Lower leg skin (tissue), 4 donors: ENCODE data around the gene YAE1. TPM values are rescaled to one million over a fixed set of nuclear protein-coding genes. Genes with fewer than 3 reads are reported as not detected.

Experiments used
- DNase-seq, 2 donors: peaks; one replicate each; pipeline ENCODE4 v3.0.0-alpha.2; 2019; ENCODE audit warnings: low spot score in 2 of 2
- H3K4me3 ChIP-seq: fragments of 200-600 bp; sonication (generic); 2 replicates; pipeline ENCODE4 v1.5.1; 2017; ENCODE audit warnings: mild to moderate bottlenecking, low read depth; ENCODE audit not compliant: poor library complexity, severe bottlenecking
- POLR2A ChIP-seq, 2 donors: fragments of 450-650 bp; IDR thresholded peaks; one replicate each; pipeline ENCODE4 v1.6.1; 2016 to 2017; ENCODE audit warnings: antibody characterized with exemption in 2 of 2, mild to moderate bottlenecking in 1 of 2, moderate library complexity in 1 of 2
- WGBS, 2 donors: methylation state at CpG; one replicate each; pipeline ENCODE4 v1.1.5; 2018; 5-methylcytosine and 5-hydroxymethylcytosine counted together
- intact Hi-C: fragments of 100-400 bp; cut with DNase I; formaldehyde crosslinking; loops from one replicate; pipeline ENCODE4 v1.15.0; 2023; ENCODE audit warnings: low total_unique reads
- total RNA-seq, 4 donors: library from RNA; depleted of rRNA; stranded (reverse); fragments of >200 nt; gene quantifications; one replicate each; pipeline ENCODE4 v1.1.0, GENCODE V29; 2016
- TF ChIP-seq, protein P1 (sequence below), 3 donors: fragments of 450-650 bp; IDR thresholded peaks; one replicate each; pipeline ENCODE4 v1.5.1; 2016; ENCODE audit warnings: antibody characterized with exemption in 3 of 3, mild to moderate bottlenecking in 3 of 3, moderate library complexity in 2 of 3

The YAE1 gene
- total RNA-seq, 4 donors from 2014 or later, result 13.2 to 18.4 (median 14.4) TPM

DNA sequence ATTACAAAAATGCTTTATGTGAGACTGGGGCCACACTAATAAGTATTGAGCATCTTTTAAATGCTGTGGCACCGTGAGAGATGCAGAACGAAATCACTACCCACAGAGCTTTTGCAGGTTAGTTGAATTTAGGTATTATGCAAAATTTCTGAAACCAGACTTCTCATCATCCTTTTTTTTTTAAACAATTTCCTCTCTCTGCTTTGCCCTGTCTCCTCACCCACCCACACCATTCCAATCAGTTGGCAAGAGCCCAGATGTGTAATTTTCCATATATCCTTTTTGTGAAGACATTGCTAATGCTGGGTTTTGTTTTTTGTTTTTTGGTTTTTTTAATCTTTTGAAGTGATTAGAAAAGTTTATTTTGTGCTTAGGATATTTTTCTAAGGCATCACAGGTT lies 1.1 kb downstream of the YAE1 start:
- no peak for DNase-seq
- no peak for TF ChIP-seq POLR2A (IDR thresholded peaks at IDR 0.05)
- TF ChIP-seq, protein P1, sequence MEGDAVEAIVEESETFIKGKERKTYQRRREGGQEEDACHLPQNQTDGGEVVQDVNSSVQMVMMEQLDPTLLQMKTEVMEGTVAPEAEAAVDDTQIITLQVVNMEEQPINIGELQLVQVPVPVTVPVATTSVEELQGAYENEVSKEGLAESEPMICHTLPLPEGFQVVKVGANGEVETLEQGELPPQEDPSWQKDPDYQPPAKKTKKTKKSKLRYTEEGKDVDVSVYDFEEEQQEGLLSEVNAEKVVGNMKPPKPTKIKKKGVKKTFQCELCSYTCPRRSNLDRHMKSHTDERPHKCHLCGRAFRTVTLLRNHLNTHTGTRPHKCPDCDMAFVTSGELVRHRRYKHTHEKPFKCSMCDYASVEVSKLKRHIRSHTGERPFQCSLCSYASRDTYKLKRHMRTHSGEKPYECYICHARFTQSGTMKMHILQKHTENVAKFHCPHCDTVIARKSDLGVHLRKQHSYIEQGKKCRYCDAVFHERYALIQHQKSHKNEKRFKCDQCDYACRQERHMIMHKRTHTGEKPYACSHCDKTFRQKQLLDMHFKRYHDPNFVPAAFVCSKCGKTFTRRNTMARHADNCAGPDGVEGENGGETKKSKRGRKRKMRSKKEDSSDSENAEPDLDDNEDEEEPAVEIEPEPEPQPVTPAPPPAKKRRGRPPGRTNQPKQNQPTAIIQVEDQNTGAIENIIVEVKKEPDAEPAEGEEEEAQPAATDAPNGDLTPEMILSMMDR (IDR thresholded peaks at IDR 0.05), result no peak
- H3K4me3 ChIP-seq, result no peak overlapping the region
- intact Hi-C loops, result no loop called here
- WGBS, 2 donors, result 60 to 61% methylated on average over 2 of the region's 2 CpGs

DNA sequence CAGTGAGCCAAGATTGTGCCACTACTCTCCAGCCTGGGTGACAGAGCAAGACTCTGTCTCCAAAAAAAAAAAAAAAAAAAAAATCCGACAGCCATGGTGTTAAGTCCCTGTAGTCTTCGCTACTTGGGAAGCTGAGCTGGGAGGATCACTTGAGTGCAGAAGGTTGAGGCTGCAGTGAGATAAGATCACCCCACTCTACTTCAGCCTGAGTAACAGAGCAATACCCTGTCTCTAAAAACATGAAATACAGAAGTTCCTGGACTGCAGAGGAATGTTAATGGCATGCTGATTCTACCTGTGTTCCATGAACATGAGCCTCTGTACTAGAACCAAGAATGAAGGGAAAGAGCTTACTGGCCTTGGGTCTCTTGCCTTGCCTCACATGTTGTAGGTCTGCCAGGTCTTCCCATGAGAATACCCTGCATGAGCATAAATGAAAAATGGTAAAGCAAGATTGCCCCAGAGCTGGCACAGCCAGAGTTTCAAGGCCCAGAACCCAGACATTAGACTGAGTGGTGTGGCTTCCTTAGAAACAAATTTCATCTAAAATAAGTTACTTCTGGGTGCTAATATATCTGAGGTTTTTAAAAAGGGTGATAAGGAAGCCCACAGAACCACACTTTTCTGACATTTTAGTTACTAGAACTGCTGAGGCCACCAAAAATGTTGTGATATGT lies 8.6 kb downstream of the YAE1 start:
- no peak overlapping the region for H3K4me3 ChIP-seq
- intact Hi-C loops, result loop anchor here (5.0 kb wide), 1 partner anchor 177 kb away; no protein-coding TSS in a partner anchor
- 92 to 100% methylated on average over 2 of the region's 2 CpGs for WGBS, 2 donors
- DNase-seq, result no peak
- TF ChIP-seq, protein P1 (IDR thresholded peaks at IDR 0.05), result no peak
- no peak for TF ChIP-seq POLR2A (IDR thresholded peaks at IDR 0.05)

DNA sequence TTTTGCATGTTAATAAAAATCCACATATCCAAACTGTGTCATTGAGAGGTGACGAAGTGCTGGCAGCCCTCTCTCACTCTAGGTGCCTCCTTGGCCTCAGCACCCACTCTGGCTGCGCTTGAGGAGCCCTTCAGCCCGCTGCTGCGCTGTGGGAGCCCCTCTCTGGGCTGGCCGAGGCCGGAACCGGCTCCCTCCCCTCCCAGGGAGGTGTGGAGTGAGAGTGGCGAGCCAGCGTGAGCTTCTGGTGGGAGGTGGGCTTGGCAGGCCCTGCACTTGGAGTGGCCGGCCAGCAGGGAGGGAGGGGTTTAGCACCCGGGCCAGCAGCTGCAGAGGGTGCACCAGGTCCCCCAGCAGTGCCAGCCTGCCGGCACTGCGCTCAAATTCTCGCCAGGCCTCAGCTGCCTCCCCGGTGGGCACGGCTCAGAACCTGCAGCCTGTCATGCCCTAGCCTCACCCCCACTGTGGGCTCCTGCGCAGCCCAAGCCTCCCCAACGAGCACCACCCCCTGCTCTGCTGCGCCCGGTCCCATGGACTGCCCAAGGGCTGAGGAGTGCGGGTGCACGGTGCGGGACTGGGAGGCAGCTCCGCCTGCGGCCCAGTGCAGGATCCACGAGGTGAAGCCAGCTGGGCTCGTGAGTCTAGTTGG lies 11.1 kb downstream of the YAE1 start:
- intact Hi-C loops, result loop anchor here (5.0 kb wide), 1 partner anchor 175 kb away; no protein-coding TSS in a partner anchor
- no peak for DNase-seq
- WGBS, 2 donors, result 91 to 96% methylated on average over 20 to 24 of the region's 27 CpGs
- TF ChIP-seq, protein P1 (IDR thresholded peaks at IDR 0.05), result no peak
- TF ChIP-seq POLR2A (IDR thresholded peaks at IDR 0.05), result no peak
- H3K4me3 ChIP-seq, result no peak overlapping the region

DNA sequence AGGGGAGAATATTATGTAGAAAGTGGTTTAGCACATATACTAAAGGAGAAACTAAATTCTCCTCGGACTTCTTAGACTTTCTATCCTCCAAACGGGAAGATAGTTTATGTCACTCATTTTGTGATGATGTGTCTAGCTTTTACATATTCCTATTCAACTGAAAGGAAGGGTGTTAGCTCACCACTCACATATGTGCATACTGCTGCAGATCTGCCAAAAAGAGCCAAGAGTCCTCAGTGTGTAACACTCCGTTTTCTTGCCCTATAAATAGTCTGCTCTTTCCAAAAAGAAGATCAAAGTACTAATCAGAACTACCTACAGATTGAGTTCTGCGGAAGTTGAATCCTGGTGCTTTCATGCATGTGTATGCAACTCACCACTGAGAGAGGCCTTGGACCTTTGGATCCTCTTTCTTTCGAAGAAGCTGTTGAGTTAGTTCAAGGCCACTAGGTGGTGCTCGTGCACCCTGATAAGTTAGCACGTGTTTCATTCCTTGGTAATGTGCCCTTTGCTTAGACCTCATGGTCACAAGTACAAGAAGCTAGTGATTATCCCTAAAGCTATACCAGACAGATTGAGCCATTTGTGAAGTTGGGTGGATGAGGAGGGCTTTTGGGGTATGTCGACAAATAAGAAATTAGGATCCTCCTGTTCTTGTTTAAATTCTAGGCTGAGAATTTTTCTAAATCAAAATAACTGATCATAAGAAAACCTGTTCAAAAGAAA lies 14.1 kb downstream of the YAE1 start:
- no peak for TF ChIP-seq POLR2A (IDR thresholded peaks at IDR 0.05)
- TF ChIP-seq, protein P1 (IDR thresholded peaks at IDR 0.05), result peak in 1 of 3 donors; percentile 57
- no peak overlapping the region for H3K4me3 ChIP-seq
- DNase-seq, result peak; percentile 82 to 93
- 18 to 20% methylated on average over 8 of the region's 8 CpGs for WGBS, 2 donors
- intact Hi-C loops, result no loop called here

DNA sequence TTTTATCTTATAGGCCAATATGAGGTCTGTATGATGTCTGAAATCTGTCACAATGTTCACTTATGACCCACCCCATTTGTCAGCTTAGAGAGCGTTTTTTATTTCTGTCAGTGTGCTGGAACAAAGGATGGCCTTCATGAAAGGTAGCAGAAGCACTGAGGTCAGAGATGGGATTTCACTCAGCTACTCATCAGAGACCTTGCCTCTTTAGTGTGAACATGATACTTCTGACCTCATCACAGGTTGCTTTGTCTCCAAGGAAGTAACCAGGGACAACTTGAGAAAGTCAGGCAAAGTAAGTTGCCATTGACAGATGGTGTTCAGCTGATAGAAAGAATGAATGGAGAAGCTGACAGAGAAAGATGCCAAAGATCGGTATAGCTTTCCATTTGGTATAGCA lies 16.3 kb downstream of the YAE1 start:
- intact Hi-C loops, result no loop called here
- TF ChIP-seq, protein P1 (IDR thresholded peaks at IDR 0.05), result no peak
- no peak for DNase-seq
- H3K4me3 ChIP-seq, result no peak overlapping the region
- 90 to 91% methylated on average over 2 of the region's 2 CpGs for WGBS, 2 donors
